ENCODE data around the gene GRIN3B.
A peak's percentile ranks its signal among the peaks of the same experiment; 100 is the strongest.
"Not testable (repeated sequence)": the region's sequence is repeated elsewhere in the genome, so short reads cannot be mapped to it uniquely, and the experiment has no call there.

The GRIN3B gene

DNA sequence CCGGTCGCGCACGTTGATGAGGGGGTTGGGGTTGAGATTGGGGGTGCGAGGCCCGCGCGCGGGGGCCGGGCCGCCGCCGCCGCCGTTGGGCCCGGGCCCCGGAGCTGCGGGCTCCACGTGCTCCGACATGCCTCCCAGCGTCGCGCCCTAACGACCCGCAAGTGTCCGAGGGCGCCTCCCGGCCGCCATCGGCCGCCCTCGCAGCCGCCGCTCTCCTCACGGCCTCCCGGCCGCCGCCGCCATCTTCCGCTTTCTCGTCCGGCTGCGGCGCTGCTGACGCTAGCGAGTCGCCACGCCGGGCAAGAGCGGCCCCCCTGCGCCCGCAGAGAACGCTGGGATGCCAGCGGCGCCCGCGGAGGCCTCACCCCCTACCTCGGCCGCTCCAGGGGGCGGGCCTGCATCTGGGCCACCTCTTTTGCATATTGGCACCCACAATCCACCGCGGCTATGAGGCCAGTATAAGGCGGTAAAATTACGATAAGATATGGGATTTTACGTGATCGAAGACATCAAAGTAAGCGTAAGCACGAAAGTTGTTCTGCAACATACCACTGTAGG is 20.7 kb downstream of the GRIN3B start, which contains the start of gene TMEM259:
TSS of gene TMEM259 (minus strand) at position 256 of the 558 bp plus-strand sequence. CDS start at position 129, 127 bp downstream.
- peak; percentile 99 for DNase-seq

DNA sequence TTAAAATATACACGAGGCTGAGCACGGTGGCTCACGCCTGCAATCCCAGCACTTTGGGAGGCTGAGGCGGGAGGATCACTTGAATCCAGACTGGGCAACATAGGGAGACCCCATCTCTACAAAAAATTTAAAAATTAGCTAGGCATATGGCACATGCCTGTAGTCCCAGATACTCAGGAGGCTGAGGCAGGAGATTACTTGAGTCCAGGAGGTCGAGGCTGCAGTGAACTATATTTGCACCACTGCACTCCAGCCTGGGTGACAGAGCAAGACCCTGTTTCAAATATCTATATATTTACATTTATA is 23.6 kb downstream of the GRIN3B start:
- DNase-seq, result not testable (repeated sequence)

DNA sequence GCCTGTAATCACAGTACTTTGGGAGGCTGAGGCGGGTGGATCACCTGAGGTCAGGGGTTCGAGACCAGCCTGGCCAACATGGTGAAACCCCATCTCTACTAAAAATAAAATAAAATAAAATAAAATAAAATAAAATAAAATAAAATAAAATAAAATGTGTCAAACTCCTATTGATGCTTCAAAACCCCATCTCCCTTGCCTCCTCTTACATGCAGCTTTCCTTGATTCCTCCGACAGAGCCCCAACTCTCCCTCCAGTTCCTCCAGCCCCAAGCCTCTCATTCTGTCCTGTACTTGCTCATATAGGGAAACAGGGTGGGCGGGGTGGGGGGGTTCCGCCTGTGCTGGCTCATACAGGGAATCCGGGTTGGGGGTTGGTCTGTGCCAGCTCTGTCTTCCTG is 24.9 kb downstream of the GRIN3B start:
- DNase-seq, result not testable (repeated sequence)

DNA sequence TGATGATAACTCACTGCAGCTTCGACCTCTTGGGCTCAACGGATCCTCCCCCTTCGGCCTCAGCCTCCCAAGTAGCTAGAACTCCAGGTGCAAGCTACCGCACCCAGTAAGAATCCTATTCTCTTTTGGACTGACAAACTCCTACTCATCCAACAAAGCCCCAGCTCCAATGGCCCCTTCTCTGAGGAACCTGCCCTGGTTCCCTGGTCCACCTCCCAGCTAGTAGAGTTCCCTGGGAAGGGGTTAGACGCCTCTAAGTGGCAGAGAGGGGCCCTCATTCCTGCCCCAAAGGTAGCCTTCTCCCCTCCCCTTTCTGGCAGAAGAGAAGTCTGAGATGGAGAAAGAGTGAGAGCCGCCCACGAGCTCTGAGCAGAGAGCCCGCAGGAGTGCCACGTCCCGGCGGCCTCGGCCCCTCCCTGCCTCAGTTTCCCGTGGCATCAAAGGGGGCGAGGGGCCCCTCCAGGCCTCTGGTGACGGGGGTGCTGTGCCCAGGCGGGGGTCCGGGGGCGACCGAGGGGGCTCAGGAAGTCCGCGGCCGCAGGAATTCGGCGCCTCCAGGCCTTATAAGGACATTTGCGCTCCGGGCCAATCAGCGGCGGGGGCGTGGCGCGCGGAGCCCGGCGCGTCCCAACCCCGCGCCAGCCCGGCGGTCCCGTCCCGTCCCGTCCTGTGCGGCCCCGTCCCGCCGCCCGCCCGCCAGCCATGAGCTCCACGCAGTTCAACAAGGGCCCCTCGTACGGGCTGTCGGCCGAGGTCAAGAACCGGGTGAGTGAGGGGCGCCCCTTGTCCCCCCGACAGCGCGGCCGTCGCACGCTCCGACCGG is 26.0 kb downstream of the GRIN3B start, which contains the start of gene CNN2:
TSS of gene CNN2 (plus strand) at position 649 of the 823 bp plus-strand sequence. CDS start at position 703, 54 bp downstream.
- no peak for DNase-seq

DNA sequence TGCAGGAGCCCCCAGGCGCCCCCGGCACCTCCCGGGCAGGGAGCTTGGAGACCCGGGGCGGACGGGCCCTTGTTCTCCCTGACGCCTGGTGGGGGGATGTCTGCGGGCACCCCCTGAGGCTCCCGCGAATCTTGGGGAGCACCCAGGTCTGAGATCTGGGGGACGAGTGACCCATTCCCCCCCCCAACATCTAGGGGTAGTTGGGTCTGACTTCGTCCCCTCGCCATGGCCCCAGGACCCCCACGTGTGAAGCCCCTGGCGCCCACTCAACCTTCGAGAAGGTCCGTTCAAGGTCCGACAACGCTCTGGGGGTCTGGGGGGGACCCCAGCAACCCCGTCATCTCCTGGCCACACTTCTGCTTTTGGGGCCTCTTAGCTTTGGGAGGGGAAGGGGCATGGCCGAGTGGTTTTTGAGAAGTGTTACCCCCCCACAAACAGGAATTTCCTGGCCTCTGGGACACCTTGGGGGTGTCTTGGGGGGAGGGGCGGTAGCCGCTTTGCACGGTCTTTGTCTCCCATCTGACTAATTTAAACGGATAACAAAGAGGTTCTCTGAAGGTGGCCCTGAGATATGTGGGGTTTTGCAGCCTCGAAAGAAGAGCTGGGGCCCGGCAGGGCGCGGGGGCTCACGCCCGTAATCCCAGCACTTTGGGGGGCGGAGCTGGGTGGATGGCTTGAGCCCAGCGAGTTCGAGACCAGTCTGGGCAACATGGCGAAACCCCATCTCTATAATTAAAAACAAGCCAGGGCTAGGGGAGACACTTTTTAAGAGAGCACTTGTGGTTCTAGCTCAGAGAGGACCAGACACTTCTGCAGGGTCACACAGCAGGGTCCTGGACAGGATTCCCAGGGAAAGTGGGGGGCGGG is 26.8 kb downstream of the GRIN3B start:
- DNase-seq, result no peak

DNA sequence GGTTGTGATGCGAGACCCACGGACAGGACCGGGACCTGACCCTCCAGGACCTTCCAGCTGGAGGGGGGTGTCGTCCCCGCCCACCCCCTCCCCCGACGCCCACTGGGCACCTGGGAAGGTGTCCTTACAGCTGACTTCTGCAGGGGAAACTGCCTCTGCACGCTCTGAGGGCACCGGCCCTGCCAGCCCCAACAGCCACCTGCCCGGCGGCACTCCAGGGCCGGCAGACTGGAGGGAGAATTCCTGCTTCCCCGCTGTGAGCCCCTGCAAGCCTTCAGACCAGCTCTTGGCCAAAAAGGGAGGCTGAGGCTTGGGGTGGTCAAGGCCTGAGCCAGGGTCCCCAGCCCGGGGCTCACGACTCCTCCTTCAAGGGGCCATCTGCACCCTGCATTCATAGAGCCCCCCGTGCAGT is 27.4 kb downstream of the GRIN3B start:
- no peak for DNase-seq

DNA sequence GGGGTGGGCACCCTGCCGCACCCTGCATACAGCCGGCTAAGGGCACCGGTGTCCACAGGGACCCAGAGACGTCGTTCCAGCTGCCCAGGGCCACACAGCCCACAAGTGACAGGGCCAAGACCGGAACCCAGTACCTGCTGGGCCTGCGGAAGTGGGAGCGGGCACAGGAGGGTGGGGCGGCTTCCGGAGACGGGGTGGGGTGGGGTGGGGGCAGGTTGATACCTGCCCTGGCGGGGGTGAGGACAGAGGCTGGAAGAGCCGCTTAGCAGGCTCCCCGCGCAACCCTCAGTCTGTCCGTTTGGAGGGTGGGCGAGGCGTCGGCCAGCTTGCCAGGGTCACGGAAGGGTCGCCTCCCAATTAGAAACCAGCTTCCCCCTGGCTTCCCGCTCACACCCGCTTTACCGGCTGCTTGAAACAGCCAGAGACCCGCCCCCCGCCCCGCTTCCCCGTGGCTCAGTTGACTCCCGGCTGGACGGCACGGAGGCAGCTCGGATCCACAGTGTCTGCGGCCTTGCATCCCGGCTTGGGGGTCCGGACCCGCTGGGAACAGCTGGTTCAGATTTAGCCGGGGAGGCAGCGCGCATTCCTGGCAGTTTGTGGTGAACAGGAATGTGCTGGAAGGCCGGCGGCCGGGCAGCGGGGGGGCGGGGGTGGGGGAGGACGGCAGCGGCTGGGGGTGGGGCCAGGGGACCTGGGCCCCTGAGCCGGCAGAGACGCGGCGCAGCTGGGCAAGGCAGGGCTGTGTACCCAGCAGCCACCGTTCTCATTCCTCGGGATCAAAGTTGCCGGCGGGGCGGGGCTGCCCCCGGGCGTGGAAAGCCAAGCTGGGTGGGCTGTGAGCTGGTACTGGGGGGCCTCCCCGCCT is 28.1 kb downstream of the GRIN3B start:
- no peak for DNase-seq

DNA sequence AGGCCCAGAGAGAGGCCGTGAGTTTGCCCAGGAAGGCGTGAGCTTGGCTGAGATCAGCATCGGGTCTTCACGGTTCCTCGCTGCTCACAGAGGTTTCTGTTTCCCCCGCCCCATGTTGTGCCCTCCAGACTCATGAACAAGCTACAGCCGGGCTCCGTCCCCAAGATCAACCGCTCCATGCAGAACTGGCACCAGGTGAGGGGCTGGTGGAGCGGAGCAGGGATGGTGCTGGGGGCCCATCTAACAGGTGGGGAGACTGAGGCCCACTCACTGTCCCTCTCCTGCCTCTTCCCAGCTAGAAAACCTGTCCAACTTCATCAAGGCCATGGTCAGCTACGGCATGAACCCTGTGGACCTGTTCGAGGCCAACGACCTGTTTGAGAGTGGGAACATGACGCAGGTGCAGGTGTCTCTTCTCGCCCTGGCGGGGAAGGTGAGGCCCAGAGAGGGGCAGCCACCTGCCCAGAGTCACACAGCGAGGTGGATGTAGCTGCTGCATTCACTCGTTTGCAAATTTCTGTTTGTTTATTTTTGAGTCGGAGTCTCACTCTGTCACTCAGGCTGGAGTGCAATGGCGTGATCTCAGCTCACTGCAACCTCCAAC is 32.1 kb downstream of the GRIN3B start:
- no peak for DNase-seq

DNA sequence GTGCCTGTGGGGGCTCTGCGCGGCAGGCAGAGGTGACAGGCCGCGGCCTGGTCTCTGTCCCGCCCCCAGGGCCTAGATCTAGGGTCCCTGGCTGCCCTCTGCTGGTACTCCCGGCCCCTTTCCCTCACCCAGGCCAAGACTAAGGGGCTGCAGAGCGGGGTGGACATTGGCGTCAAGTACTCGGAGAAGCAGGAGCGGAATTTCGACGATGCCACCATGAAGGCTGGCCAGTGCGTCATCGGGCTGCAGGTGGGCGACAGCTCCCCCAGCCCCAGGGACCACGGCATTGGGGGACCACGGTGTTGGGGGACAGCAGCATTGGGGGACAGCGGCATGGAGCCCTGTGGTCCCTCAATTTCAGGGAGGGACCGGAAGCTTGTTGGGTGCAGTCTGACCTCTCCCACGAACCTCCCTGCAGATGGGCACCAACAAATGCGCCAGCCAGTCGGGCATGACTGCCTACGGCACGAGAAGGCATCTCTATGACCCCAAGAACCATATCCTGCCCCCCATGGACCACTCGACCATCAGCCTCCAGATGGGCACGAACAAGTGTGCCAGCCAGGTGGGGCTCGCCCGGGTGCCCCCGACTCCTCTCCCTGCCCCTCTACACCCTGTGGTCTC is 35.9 kb downstream of the GRIN3B start:
- no peak for DNase-seq

DNA sequence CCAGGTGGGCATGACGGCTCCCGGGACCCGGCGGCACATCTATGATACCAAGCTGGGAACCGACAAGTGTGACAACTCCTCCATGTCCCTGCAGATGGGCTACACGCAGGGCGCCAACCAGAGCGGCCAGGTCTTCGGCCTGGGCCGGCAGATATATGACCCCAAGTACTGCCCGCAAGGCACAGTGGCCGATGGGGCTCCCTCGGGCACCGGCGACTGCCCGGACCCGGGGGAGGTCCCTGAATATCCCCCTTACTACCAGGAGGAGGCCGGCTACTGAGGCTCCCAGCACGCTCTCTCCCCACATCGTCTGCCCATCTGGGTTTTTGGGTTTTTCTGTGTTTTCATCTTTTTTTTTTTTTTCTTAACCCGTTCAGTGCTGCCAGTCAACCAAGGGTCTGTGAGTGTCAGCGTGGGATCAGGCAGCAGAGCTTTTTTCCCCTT is 37.4 kb downstream of the GRIN3B start:
- no peak for DNase-seq

DNA sequence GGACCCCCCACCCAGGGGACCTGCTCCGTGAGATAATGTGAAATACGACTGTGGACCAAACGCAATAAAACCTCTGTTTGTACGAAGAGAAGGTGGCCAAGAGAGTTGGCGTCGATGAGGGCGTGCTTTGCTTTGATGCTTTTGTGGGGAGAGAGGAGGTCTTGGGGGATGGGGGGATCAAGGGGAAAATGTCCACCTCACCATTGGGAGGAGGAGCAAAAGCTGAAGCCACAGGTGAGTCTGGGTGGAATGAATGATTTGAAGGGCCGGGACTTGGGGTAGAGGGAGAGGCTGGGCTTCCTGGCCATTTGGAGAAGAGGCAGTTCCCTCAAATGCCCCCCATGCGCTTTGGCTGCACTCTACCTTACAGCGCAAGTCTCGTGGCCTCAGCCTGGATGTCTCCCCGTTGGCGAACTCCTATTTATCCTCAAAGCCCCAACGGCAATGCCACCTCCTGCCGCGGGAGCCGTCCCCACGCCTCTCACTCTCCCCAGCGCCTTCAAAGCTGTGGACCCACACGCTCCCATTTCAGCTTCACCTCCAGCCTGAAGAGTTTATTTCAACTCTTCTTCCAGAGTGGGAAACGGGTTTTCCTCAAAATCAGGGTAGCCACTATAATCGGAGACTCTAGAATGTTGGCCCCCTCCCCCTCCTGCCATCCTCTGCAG is 38.9 kb downstream of the GRIN3B start:
- no peak for DNase-seq

DNA sequence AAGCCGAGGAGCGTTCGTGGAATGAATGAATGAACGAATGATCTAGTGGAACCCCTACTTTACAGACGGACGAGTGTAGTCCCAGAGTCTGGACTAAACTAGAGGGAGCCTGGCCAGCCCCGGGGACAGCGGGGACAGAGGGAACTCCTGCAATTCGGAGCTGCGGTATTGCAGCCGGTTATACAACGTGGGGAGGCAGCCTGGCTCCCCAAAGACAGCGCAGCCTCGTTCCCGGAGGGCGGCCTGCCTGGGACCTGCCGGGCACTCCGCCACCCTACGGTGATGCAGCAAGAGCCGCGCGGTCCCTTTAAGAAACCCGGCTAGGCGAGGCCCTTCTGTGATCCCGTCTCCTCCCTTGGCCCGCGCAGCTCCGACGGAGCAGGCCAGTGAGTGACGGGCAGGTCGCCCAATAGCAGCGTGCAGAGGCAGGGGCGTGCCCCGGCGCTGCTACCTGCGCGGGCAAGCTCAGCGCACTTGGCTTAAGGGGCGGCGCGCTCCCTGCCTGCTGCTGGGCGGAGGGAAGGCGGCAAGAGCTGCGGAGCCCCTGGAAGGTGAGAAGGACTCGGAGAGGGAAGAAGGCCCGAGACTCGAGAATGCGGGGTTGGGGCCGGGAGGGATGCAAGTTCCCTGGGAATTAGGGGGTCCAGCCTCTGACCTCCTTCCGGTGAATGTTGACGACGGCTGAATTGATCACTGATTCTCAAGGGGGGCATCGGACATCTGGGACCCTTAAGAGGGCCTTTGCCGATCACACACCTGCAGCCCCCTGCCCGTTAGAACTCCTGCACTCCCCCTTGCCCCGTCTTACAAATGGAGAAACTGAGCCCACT is 39.6 kb downstream of the GRIN3B start, which contains the start of gene ABCA7:
TSS of gene ABCA7 (plus strand) at position 462 of the 830 bp plus-strand sequence. CDS start 1,255 bp downstream, outside the sequence.
- peak; percentile 99 for DNase-seq

DNA sequence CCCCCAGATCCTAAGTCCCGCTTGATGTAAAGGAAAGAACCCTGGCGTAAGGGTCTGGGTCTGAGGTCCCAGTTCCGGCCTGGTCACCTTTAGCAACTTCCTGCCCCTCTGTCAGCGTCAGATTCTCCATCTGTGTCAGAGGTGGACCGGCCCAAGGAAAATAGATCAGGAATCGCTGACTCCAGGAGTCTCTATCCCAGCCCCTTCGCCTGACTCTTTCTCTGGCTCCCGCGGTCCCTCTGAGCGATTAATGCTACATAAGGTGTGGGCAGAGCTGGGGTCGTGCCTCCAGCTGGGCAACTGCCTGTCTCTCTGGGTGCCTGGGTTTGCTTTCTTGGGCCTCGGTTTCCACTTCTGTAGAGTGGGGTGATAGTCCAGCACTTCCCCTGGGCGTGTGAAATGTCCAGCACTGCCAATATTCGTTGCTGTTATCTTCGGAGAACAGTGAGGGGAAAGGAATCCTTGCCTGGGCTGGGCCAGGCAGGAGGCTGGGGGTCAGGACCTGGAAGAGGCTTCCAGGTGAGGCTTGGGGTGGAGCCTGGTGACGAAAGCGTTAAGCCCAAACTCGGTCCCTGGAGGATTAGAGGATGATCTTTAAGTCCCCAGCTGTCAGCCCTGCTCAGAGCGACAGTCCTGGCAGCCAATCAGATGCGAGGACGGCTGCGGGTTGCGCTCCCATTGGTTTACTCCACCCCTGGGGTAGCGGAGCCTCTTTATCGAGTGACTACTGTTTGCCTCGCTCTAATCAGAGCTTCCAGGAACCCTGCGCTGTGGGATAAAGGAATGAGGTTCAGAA is 40.5 kb downstream of the GRIN3B start:
- DNase-seq, result peak; percentile 65

DNA sequence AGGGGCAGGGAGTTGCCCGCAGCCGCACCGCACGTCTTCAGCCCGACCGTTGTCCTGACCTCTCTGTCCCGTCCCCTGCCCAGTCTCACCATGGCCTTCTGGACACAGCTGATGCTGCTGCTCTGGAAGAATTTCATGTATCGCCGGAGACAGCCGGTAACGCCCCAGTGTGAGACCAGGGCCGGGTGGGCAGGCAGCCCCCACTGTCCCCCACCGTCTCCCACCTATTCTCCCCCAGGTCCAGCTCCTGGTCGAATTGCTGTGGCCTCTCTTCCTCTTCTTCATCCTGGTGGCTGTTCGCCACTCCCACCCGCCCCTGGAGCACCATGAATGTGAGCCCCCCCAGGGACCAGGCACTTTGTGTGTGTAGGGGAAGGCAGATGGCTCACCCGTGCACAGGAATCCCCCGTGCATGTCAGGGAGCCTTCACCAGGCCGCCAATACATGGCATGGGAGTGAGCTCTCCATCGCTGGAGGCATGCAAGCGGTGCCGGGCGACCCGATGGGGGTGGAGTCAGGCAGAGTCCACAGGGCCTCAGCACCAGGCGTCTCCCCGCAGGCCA is 41.1 kb downstream of the GRIN3B start:
- DNase-seq, result no peak

DNA sequence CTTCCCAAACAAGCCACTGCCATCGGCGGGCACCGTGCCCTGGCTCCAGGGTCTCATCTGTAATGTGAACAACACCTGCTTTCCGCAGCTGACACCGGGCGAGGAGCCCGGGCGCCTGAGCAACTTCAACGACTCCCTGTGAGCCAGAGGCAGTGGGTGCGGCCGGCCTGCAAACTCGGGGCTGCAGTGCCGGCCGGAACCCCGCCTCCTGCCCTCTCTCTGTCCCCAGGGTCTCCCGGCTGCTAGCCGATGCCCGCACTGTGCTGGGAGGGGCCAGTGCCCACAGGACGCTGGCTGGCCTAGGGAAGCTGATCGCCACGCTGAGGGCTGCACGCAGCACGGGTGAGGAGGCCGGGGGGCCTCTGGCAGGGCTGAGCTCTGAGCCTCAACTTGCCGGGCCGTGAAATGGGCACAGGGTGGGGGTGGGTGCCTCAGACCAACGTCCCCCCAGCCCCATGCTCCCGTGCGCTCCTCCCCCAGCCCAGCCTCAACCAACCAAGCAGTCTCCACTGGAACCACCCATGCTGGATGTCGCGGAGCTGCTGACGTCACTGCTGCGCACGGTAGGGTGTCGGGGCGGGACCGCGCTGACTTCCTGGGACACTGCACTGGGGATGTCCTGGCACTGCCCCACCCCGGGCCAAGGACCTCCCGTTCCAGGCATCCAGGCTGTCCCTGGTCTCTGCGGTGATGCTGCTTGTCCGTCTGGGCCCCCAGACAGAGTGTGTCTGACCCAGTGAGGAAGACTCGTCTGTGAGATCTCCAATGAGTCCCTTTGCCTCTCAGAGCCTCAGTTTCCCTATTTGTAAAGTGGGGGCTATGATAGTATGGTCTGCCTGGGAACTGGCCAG is 41.8 kb downstream of the GRIN3B start:
- DNase-seq, result peak; percentile 52

DNA sequence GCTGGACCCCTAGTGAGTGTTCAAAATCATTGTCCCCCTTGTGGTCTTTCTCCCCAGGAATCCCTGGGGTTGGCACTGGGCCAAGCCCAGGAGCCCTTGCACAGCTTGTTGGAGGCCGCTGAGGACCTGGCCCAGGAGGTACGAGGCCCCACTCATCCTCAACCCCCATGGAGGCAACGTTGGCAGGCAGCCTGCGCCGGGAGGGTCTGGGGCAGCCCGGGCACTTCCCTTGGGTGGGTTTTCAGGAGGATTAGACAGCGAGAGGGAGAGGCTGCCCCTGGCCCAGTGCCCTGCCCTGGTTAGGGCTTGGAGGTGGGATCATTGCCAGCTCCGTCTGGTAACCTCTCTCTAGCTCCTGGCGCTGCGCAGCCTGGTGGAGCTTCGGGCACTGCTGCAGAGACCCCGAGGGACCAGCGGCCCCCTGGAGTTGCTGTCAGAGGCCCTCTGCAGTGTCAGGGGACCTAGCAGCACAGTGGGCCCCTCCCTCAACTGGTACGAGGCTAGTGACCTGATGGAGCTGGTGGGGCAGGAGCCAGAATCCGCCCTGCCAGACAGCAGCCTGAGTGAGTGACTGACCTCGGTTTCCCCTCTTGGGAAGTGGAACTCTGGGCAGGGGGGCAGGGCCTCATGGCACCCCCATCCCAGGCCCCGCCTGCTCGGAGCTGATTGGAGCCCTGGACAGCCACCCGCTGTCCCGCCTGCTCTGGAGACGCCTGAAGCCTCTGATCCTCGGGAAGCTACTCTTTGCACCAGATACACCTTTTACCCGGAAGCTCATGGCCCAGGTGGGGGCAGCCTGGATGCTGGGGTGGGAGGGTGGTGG is 42.7 kb downstream of the GRIN3B start:
- DNase-seq, result peak; percentile 61

DNA sequence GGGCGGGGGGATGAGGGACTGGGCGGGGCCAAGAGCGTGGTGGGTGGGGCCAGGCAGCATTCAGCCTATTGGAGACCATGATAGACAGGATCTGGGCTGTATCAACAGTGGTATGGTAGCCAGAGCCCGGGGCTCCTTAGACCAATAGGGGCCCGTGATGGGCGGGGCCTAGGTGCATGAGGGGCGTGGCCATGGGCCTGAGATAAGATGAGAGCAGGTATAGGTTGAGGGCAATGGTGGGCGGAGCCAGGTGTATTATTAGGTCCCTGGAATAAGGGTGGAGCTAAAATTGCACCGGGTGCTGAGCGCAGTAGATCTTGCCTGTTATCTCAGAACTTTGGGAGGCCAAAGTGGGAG is 45.0 kb downstream of the GRIN3B start:
- no peak for DNase-seq

Data from NCI-H1092 treated with DMSO at 0.1 percent for 48 hours (cell line).